HT1080 (cell line): Measurements from ENCODE around the gene EXOC4. TPM values are rescaled to one million over a fixed set of nuclear protein-coding genes. Genes with fewer than 3 reads are reported as not detected.
"Not testable (repeated sequence)": the region's sequence is repeated elsewhere in the genome, so short reads cannot be mapped to it uniquely, and the experiment has no call there.

ENCODE experiments used
- DNase-seq: peaks from one replicate; pipeline ENCODE4 v3.0.0-alpha.2; 2015; ENCODE audit warnings: low read depth
- total RNA-seq: library from RNA; depleted of rRNA; stranded (reverse); fragments of >200 nt; shearing (Covaris generic); gene quantifications from 2 replicates; pipeline ENCODE4 v1.2.3, GENCODE V29; 2014

EXOC4 gene
- total RNA-seq, 1 experiment from 2014 or later = 39.3 TPM

DNA sequence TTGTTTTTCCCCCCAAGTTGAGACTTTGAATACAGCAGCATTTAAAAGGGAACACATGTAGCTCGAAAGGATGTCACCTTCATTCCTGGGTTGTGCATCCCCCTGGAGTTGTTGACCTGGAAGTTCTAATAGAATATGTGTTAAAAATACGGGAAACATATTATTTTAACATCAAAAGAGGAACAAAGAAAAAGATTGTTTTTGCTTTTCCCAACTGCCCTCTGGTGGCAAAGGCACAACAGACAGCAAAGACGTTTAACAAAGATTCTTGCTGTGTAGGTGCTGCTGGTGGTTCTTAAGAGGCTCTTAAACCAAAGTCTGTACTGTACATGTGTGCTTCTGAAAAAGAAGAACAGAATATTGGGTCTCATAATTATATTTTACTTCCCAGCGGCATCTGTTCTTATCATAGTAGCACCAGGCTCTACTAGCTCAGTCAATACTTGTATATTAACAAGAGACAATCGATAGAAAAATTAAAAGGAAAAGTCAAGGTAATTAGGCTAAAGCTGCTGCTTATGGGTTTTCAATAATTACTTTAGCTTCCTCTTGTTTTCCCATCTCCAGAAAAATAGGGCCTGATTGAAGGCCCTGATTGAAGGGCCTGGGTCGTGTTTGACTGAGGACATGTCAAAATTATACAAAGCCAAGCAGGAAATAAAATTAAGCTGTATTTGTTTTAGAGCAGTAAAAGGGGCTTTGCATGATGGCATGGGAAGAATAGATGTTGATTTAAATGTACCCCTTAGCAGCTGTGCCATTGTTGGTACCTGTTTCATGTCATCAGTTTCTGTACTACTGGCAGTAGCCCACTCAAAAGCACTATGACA lies 490.0 kb downstream of the EXOC4 start:
- peak; percentile 10 for DNase-seq

GRCh38 chr7:133744451-133744850 lies 491.6 kb downstream of the EXOC4 start:
- DNase-seq = no peak

- DNase-seq = no peak
These were observed 493.4 kb downstream of the EXOC4 start for GRCh38 chr7:133746305-133746704.

- DNase-seq = no peak
These were observed 494.0 kb downstream of the EXOC4 start for GRCh38 chr7:133746847-133747246.

DNA sequence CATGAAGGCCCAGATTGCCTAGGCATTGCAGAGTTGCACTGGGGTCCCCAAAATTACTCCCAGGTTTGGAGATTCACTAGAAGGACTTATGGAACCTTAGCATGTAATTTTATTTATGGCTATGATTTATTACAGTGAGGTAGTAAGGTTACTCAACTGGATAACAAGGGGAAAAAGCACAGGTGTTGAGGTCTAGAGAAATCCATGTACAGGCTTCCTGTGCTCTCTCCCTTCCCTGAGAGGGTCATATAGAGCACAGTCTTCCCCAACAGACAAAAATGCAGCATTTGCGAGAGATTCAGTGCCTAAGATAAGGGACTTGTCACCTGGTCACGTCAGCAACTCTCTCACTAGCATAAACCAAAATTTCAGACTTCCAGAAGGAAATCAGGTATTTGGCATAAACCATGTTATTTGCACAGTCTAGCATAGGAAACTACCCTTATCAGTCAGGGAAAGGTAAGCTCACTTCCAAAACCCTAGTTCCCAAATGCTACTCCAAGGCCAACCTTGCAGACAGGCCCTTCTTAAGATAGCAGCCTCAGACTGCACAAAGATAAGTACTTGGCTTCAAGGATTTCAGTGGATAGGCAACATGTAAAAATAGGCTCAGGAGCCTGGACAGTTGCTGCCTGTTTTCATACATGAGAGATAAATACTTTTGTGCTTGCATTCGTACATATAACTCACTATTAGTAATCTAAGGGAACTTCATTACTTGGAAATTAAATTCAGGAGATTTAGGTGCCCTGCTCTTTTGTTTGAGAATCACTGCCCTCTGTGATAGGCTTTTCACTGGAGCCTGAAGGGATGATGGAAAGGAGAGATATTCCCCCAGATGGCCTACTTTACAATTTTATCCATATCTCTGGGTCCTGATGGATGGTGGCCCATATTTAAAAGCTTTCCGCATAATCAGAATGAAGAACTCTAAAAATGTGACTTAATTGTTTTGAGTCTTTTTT lies 495.8 kb downstream of the EXOC4 start:
- no peak for DNase-seq

GRCh38 chr7:133750287-133750686 lies 497.4 kb downstream of the EXOC4 start:
- DNase-seq = no peak

GRCh38 chr7:133751079-133751478 lies 498.2 kb downstream of the EXOC4 start:
- no peak for DNase-seq

GRCh38 chr7:133753513-133753912 lies 500.6 kb downstream of the EXOC4 start:
- peak; percentile 20 for DNase-seq

DNA sequence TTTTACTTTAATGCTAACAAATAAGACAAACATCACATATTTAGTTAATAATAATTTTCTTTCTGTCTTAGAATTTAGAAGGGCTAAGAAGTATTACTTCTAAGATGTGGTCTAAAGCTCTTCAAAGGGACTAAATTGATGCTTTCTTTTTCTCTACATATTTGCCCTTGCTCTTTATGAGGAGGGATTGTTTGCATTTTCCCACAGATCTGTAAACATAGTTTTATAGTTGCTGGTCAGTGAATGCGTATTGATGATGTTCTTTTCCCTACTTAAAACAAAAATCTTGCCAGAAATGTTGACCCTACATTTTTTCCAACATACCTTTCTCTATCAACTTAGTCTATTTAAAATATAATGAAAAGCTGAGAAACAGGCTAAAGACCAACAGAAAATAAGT lies 501.8 kb downstream of the EXOC4 start:
- no peak for DNase-seq

DNA sequence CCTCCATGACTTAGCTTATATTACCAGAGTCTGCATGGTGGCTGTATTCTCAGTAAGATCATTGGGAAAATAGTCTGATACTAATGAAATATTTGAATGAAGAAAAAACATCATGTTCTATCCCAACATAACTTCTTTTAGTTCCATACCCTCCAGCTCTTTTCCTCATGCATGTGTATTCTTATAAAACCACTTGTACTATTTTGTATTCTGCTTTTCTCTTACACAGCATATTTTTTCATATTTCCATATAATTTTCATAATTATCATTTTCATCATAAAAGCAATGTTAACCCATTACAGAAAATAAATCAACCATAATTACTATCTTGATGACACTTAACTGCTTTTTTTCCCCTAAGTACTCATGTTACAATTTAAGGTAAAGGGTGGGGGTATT lies 503.0 kb downstream of the EXOC4 start:
- DNase-seq = no peak

DNA sequence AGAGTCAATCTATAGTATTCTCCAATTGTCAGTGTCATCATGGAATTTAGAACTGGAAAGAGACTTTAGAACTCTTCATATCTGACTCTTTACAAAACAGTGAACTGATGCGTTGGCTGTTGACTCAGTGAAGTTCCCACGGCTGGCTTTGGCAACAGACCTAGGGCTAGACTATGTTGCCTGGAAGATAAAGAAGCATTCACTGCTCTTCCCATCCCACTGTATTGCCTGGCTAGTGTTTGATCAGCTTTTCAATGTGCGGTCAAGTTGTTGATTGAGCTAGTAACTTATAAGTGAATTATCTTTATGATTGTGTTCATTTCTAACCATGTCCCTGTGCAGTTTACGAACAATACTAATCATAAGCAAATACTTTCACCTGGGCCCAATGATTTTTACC lies 508.6 kb downstream of the EXOC4 start:
- no peak for DNase-seq

GRCh38 chr7:133763076-133763640 lies 510.3 kb downstream of the EXOC4 start:
- no peak for DNase-seq

GRCh38 chr7:133769668-133770067 lies 516.8 kb downstream of the EXOC4 start:
- no peak for DNase-seq

DNA sequence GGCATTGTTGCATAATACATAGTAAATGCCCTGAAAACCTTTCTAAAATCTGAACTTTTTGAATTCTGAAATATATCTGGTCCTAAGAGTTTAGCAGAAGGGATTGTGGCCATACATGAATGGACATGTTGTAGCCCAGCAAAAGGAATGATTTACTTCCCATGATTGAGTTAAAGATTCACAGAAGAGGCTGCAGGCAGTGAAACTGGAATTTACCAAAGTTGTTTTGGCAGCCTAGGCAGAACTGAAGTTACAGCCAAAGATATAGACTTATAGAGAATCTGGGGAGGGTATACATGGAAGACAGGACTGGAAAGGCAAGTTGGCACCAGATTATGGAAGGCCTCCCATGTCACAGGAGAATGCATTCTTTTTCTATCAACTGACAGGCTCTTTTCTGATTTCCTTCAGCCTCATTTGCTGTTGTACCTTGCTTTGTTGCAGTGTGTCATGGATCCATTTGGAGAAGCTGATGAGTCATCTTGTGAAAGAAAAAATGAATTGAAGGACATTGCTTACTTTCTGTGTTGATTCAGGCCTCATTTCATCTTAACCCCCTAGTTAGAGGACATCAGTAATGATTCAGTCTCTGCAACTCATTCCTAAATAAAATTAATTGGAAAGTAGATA lies 518.1 kb downstream of the EXOC4 start:
- DNase-seq = peak; percentile 75

DNA sequence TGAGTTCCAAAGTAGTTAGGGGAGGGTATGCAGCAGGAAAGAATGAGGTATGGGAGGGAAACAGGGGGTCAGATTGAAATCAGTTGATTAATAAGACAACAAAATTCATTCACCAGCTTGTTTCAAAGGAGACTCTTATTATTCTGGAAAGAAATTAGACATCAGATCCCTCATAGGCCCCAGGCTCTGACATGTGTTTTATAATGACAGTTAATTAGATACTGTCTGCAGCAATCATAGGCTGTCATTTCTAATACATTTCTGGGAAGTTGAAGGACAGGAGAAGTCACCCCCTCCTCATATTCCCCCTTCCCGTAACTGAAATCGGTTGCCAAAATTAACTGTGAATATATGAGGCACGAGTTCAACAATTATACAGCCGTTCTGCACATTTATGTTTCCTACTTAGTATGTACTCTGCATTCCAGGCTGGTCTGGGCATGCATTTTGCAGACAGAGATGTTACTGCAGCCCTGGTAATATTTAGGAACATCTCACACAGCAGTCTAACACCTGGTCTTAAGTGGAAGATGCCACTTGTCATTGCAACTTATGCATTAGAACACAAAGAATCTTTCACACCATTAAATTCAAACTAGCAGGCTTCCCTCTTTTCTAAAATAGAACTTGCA lies 519.0 kb downstream of the EXOC4 start:
- DNase-seq = no peak

DNA sequence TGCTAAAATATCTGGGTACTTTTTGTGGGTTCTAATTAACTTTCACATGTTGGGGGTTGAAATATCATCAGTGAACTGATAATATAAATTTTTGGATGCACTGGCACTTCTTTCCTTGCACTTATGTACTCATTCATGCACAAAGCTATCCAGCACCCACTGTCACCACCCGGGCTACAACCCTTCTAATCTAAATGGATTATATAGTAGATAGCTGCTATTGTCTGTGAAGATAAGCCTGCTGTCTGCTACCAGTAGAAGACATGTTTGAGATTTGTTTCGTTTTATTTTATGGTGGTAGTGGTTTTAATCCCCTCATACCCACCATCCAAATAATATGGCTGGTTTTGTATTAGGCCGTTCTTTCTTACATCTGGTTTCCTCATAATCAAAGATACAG lies 520.7 kb downstream of the EXOC4 start:
- DNase-seq = no peak

DNA sequence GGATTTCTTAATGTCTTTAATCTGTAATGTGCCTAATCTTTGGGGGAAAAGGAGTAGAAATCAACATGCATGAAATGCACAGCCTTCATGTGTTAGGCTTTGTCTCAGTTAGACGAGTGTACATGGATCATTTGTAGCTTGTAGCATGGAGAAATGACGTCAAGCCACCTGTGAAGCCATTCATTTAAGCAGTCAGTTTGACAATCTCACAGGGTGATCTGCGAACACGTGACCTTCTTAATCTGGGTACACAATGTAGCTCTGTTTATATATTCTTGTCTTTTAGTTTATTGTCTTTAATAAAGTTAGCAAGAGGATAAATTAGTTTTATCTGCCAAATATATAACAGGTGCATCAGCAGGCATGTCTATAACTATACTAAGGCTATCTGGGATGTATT lies 522.3 kb downstream of the EXOC4 start:
- DNase-seq = no peak

DNA sequence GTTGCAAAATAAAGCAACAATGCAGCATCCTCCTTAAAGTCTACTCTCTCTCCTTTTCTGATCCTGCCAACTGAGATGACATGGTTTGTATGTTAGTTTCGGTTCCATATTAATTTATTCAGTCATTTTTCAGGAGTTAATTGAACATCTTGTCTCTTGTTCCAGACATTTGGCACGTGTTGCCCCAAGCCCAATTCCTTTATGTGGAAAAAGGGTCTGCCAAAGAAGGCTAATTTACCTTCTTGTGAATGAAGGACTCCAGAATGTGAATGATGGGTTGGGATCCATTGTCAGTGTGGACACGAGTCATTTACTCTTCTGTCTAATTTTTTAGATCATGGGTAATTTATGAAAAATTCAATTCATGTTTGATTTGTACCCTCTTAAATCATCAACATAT lies 523.4 kb downstream of the EXOC4 start:
- no peak for DNase-seq

DNA sequence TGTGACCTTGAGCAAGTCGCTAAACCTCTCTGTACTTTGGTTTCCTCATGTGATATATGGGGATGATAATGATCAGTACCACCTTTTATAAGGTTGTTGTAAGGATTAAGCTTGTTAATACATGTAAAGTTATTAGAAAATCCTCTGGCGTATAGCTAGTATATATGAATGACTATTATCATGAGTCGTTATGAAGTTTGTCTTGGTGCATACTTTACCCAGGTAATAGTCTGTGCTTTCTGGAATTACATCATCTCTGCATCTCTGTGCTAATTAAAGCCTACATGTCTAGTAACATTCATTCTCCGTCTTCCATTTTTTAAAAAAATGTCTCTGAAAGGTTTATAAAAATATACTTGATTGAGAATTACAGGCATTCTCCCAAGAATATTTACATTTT lies 524.8 kb downstream of the EXOC4 start:
- DNase-seq = no peak

- no peak for DNase-seq
These were observed 525.6 kb downstream of the EXOC4 start for GRCh38 chr7:133778472-133778871.

GRCh38 chr7:133779538-133779937 lies 526.7 kb downstream of the EXOC4 start:
- DNase-seq = not testable (repeated sequence)
